IPS-20b (cell line): Measurements from ENCODE around the gene RFX7.
A peak's percentile ranks its signal among the peaks of the same experiment; 100 is the strongest.
"Not testable (repeated sequence)": the region's sequence is repeated elsewhere in the genome, so short reads cannot be mapped to it uniquely, and the experiment has no call there.

Experiments used
- H3K27ac ChIP-seq: one replicate; pipeline ENCODE4 v1.5.1; 2013; ENCODE audit warnings: low read length
- H3K27me3 ChIP-seq: 2 replicates; pipeline ENCODE4 v1.6.1; 2013; ENCODE audit warnings: mild to moderate bottlenecking, low read length, inconsistent platforms; ENCODE audit not compliant: insufficient read depth
- H3K36me3 ChIP-seq: 2 replicates; pipeline ENCODE4 v1.6.1; 2013; ENCODE audit warnings: low read depth, mild to moderate bottlenecking, inconsistent platforms, low read length, moderate library complexity; ENCODE audit not compliant: insufficient read depth
- H3K4me1 ChIP-seq: 2 replicates; pipeline ENCODE4 v1.6.1; 2013; ENCODE audit warnings: mild to moderate bottlenecking, control low read depth, inconsistent platforms, low read length, moderate library complexity; ENCODE audit not compliant: insufficient read depth
- H3K4me3 ChIP-seq: 2 replicates; pipeline ENCODE4 v1.5.1; 2013; ENCODE audit warnings: mild to moderate bottlenecking, low read length, inconsistent platforms
- H3K9ac ChIP-seq: 2 replicates; pipeline ENCODE4 v1.6.1; 2013; ENCODE audit warnings: low read depth, mild to moderate bottlenecking, inconsistent platforms, low read length, moderate library complexity
- H3K9me3 ChIP-seq: 2 replicates; pipeline ENCODE4 v1.6.1; 2013; ENCODE audit warnings: mild to moderate bottlenecking, low read depth, low read length, inconsistent platforms; ENCODE audit not compliant: insufficient read depth

The RFX7 gene

GRCh38 chr15:56217341-56217740 is 26.3 kb downstream of the RFX7 start:
- no peak overlapping the region for H3K9ac ChIP-seq
- H3K4me3 ChIP-seq = no peak overlapping the region
- H3K27me3 ChIP-seq = no peaks in the 10 kb centered on the region
- peaks cover 3% of the 10 kb centered on the region; the same call in 1 of the 2 replicates for H3K9me3 ChIP-seq
- no peak overlapping the region for H3K27ac ChIP-seq
- peaks cover 15% of the 10 kb centered on the region for H3K4me1 ChIP-seq
- H3K36me3 ChIP-seq = no peaks in the 10 kb centered on the region; the same call in 1 of the 2 replicates

- Histone ChIP-seq H3K9me3 (no peaks in the 10 kb centered on the region), H3K36me3 (no peaks in the 10 kb centered on the region; the same call in 1 of the 2 replicates), H3K4me3 (peak overlapping the region; percentile 24; the same call in 1 of the 2 replicates), H3K27me3 (no peaks in the 10 kb centered on the region), H3K9ac (peak overlapping the region; percentile 25; the same call in 1 of the 2 replicates), H3K4me1 (peaks cover 15% of the 10 kb centered on the region), H3K27ac (no peak overlapping the region)
Measured at GRCh38 chr15:56215769-56216168, 27.9 kb downstream of the RFX7 start.

- Histone ChIP-seq H3K9ac (no peak overlapping the region), H3K27ac (no peak overlapping the region), H3K4me3 (no peak overlapping the region), H3K27me3 (no peaks in the 10 kb centered on the region), H3K36me3 (no peaks in the 10 kb centered on the region; the same call in 1 of the 2 replicates), H3K9me3 (no peaks in the 10 kb centered on the region), H3K4me1 (peaks cover 25% of the 10 kb centered on the region)
Measured at GRCh38 chr15:56211960-56212550, 31.6 kb downstream of the RFX7 start.

- Histone ChIP-seq H3K9me3 (no peaks in the 10 kb centered on the region), H3K4me3 (no peak overlapping the region), H3K27ac (no peak overlapping the region), H3K9ac (no peak overlapping the region), H3K4me1 (peaks cover 20% of the 10 kb centered on the region; the same call in 1 of the 2 replicates), H3K36me3 (no peaks in the 10 kb centered on the region; the same call in 1 of the 2 replicates), H3K27me3 (no peaks in the 10 kb centered on the region)
Measured at GRCh38 chr15:56211064-56211463, 32.6 kb downstream of the RFX7 start.

- Histone ChIP-seq H3K27ac (no peak overlapping the region), H3K4me3 (no peak overlapping the region), H3K27me3 (no peaks in the 10 kb centered on the region), H3K9me3 (no peaks in the 10 kb centered on the region), H3K4me1 (peaks cover 20% of the 10 kb centered on the region; the same call in 1 of the 2 replicates), H3K9ac (no peak overlapping the region), H3K36me3 (no peaks in the 10 kb centered on the region; the same call in 1 of the 2 replicates)
Measured at GRCh38 chr15:56208641-56209155, 35.0 kb downstream of the RFX7 start.

GRCh38 chr15:56208185-56208584 is 35.5 kb downstream of the RFX7 start:
- H3K36me3 ChIP-seq = no peaks in the 10 kb centered on the region; the same call in 1 of the 2 replicates
- no peaks in the 10 kb centered on the region for H3K27me3 ChIP-seq
- H3K4me3 ChIP-seq = no peak overlapping the region
- H3K27ac ChIP-seq = no peak overlapping the region
- H3K4me1 ChIP-seq = peaks cover 20% of the 10 kb centered on the region; the same call in 1 of the 2 replicates
- H3K9me3 ChIP-seq = no peaks in the 10 kb centered on the region
- no peak overlapping the region for H3K9ac ChIP-seq

GRCh38 chr15:56207711-56208110 is 36.0 kb downstream of the RFX7 start:
- peaks cover 20% of the 10 kb centered on the region; the same call in 1 of the 2 replicates for H3K4me1 ChIP-seq

GRCh38 chr15:56207092-56207491 is 36.6 kb downstream of the RFX7 start:
- H3K36me3 ChIP-seq = no peaks in the 10 kb centered on the region; the same call in 1 of the 2 replicates
- peaks cover 20% of the 10 kb centered on the region; the same call in 1 of the 2 replicates for H3K4me1 ChIP-seq
- no peaks in the 10 kb centered on the region for H3K27me3 ChIP-seq
- no peak overlapping the region for H3K27ac ChIP-seq
- H3K9ac ChIP-seq = no peak overlapping the region
- no peaks in the 10 kb centered on the region for H3K9me3 ChIP-seq
- H3K4me3 ChIP-seq = no peak overlapping the region

More at GRCh38 chr15:56207711-56208110, 36.0 kb downstream of the RFX7 start:
- no peak overlapping the region for H3K27ac ChIP-seq
- no peak overlapping the region for H3K9ac ChIP-seq
- H3K4me3 ChIP-seq = no peak overlapping the region
- H3K27me3 ChIP-seq = no peaks in the 10 kb centered on the region
- H3K9me3 ChIP-seq = no peaks in the 10 kb centered on the region
- H3K36me3 ChIP-seq = no peaks in the 10 kb centered on the region; the same call in 1 of the 2 replicates

- H3K9me3 ChIP-seq = no peaks in the 10 kb centered on the region
- H3K27ac ChIP-seq = no peak overlapping the region
- peak overlapping the region; percentile 13; the same call in 1 of the 2 replicates for H3K4me3 ChIP-seq
- no peaks in the 10 kb centered on the region for H3K27me3 ChIP-seq
- H3K9ac ChIP-seq = peak overlapping the region; percentile 42; the same call in 1 of the 2 replicates
- H3K36me3 ChIP-seq = no peaks in the 10 kb centered on the region; the same call in 1 of the 2 replicates
- peaks cover 20% of the 10 kb centered on the region; the same call in 1 of the 2 replicates for H3K4me1 ChIP-seq
Measured at GRCh38 chr15:56205061-56205876, 38.4 kb downstream of the RFX7 start.

- H3K9me3 ChIP-seq, H3K27me3 ChIP-seq, H3K36me3 ChIP-seq, H3K9ac ChIP-seq, H3K4me3 ChIP-seq, H3K27ac ChIP-seq: not testable (repeated sequence)
- H3K4me1 ChIP-seq = peaks cover 17% of the 10 kb centered on the region; the same call in 1 of the 2 replicates
Measured at GRCh38 chr15:56203312-56203922, 40.3 kb downstream of the RFX7 start.

- H3K4me3 ChIP-seq = no peak overlapping the region
- no peaks in the 10 kb centered on the region for H3K9me3 ChIP-seq
- H3K27me3 ChIP-seq = no peaks in the 10 kb centered on the region
- H3K9ac ChIP-seq = no peak overlapping the region
- peaks cover 11% of the 10 kb centered on the region; the same call in 1 of the 2 replicates for H3K4me1 ChIP-seq
- no peaks in the 10 kb centered on the region; the same call in 1 of the 2 replicates for H3K36me3 ChIP-seq
- no peak overlapping the region for H3K27ac ChIP-seq
Measured at GRCh38 chr15:56202701-56203100, 41.0 kb downstream of the RFX7 start.
